GM18909 (cell line): ENCODE data around the gene DUSP2.

Source experiments
- ATAC-seq: cut with Tn5 transposase; IDR thresholded peaks from one replicate; pipeline ENCODE4 v1.9.1; 2021; ENCODE audit warnings: mild to moderate bottlenecking; ENCODE audit not compliant: unreplicated experiment, poor library complexity

The DUSP2 gene

GRCh38 chr2:96116879-96117533 lies 28.2 kb downstream of the DUSP2 start:
- ATAC-seq: peak; percentile 78

DNA sequence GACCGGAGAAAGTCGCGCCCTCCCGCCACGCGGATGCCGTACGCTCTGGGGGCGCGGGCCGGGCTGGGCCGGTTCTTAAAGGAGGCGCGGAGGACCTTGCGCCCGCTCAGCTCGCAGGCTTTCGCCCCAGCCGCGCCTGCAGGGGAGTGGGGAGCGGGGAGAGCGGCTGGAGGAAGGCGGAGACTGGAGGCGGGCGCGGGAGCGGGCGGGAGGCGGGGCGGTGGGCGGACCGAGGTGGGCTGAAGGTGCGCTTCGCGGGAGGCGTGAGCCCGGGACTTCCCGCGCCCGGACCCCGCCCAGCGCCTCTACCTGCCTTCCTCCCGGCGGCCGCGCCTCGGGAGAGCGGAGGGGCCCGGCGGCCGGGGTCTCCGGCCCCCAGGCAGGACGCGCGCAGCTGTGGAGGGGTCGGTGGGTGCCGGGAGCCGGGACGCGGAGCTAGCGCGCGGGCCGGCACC lies 28.8 kb downstream of the DUSP2 start, which contains the start of gene ADRA2B:
Gene ADRA2B (minus strand): TSS at position 148 of the 455 bp plus-strand sequence. CDS start 422 bp downstream, outside the sequence.
- peak; percentile 46 for ATAC-seq

- no peak for ATAC-seq
Measured at GRCh38 chr2:96115631-96116423, 29.4 kb downstream of the DUSP2 start.

DNA sequence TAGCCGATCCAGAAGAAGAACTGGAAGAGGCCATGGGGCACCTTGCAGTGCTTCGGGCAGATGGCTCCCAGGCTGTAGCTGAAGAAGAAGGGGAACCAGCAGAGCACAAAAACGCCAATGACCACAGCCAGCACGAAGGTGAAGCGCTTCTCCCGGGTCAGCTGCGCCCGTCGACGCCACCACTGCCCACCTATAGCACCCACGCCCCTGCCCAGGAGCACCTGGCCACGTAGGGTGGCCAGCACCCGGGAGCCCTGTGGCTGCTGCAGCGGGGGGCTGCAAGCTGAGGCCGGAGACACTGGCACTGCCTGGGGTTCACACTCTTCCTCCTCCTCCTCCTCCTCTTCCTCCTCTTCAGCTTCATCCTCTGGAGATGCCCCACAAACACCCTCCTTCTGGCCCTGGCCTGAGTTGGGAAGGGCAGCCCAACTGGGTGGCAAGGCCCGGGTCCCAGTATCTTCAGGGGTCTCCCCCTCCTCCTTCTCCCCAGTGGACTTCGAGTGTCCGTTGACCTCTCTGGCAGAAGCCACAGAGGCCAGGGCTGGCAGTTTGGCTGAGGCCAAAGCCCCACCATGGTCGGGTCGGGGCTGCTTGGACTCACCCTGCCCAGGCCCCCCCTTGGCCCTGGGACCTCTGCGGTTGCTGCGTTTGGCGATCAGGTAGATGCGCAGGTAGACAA lies 30.2 kb downstream of the DUSP2 start:
- ATAC-seq: no peak

DNA sequence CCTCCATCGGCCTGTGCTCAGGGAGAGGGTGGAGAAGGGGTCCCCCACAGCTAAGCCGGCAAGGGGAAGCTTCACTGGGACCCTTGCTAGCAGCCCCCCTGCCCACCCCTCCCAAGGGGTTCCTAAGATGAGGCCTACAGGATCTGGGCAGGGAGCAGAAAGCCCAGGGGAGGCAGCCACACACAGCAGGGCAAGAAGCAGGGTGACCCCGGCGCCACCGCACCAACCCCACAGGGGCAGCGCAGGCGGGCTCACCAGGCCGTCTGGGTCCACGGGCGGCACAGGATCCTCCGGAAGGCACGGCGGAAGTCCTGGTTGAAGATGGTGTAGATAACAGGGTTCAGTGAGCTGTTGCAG lies 30.7 kb downstream of the DUSP2 start:
- no peak for ATAC-seq

GRCh38 chr2:96113951-96114350 lies 31.3 kb downstream of the DUSP2 start:
- no peak for ATAC-seq

GRCh38 chr2:96113367-96113677 lies 31.9 kb downstream of the DUSP2 start:
- ATAC-seq: no peak

- ATAC-seq: no peak
Measured at GRCh38 chr2:96112501-96113366, 32.5 kb downstream of the DUSP2 start.

- ATAC-seq: no peak
Measured at GRCh38 chr2:96111823-96112500, 33.3 kb downstream of the DUSP2 start.

DNA sequence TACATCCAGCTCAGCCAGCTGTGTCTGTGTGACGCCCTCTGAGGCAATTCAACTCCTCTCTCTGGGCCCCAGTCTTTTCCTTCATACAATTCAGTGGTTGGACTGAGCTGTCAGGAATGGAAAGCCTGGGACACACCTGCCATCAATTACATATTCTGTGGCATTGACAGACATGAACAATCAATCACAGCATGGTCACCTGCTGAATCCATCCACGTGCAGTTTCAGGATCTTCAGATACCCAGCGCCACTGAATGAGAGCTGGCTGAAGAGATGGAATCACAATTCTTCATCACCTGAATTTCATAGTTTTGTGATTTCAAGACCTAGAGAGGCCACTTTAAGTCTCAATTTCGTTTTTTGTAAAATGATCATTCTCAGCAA lies 34.0 kb downstream of the DUSP2 start:
- ATAC-seq: no peak

GRCh38 chr2:96110621-96111256 lies 34.5 kb downstream of the DUSP2 start:
- ATAC-seq: no peak

GRCh38 chr2:96109931-96110511 lies 35.2 kb downstream of the DUSP2 start:
- ATAC-seq: no peak

- no peak for ATAC-seq
Measured at GRCh38 chr2:96109361-96109680, 35.9 kb downstream of the DUSP2 start.

GRCh38 chr2:96108541-96109360 lies 36.5 kb downstream of the DUSP2 start:
- ATAC-seq: no peak

DNA sequence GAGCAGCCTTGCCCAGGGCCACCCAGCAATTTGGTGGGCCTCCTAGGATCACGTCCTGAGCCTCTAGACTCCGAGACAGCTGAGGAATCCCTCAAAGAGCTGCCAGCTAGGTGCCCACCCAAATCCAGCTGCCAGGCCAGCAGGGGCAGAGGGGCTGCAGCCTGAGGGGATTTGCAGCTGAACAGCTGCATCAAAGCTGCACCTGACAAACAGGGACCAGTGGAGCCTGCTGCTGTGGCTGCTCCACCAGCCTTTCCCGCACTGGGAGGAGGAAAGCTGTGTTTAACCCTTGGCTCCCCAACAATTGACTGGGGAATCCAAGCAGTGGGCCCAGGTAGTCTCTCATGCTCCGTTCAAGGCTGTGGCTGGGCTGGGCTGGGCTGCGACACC lies 37.1 kb downstream of the DUSP2 start:
- ATAC-seq: no peak

- no peak for ATAC-seq
Measured at GRCh38 chr2:96107708-96108065, 37.6 kb downstream of the DUSP2 start.

- ATAC-seq: no peak
Measured at GRCh38 chr2:96106991-96107707, 38.1 kb downstream of the DUSP2 start.
